HFFc6 (cell line): ENCODE results near the gene ETFB. TPM values are rescaled to one million over a fixed set of nuclear protein-coding genes. Genes with fewer than 3 reads are reported as not detected.

Source experiments
- DNase-seq: peaks from one replicate; pipeline ENCODE4 v3.0.0-alpha.2; 2018
- H3K27ac Mint-ChIP-seq: 2 replicates; pipeline ENCODE4 v1.8.0; 2020; ENCODE audit warnings: mild to moderate bottlenecking, mixed read lengths
- H3K27me3 Mint-ChIP-seq: 2 replicates; pipeline ENCODE4 v1.8.0; 2021; ENCODE audit warnings: mild to moderate bottlenecking, moderate library complexity, mixed read lengths; ENCODE audit not compliant: insufficient read depth
- H3K36me3 Mint-ChIP-seq: 2 replicates; pipeline ENCODE4 v1.8.0; 2021; ENCODE audit warnings: low read depth, mixed read lengths
- H3K4me1 Mint-ChIP-seq: 2 replicates; pipeline ENCODE4 v1.8.0; 2020; ENCODE audit warnings: low read depth, mixed read lengths
- H3K4me3 Mint-ChIP-seq: 2 replicates; pipeline ENCODE4 v1.8.0; 2020; ENCODE audit warnings: mild to moderate bottlenecking, moderate library complexity, mixed read lengths
- H3K9me3 Mint-ChIP-seq: 2 replicates; pipeline ENCODE4 v1.8.0; 2020; ENCODE audit warnings: mild to moderate bottlenecking, mixed read lengths
- total RNA-seq, 6 experiments: library from RNA; stranded (reverse); fragmentation: NEBNext Ultra II Directional; extraction: Animal tissue kit (Norgen Biotek cat#: 25700); gene quantifications; 2 replicates in 1 of 6; 3 replicates in 5 of 6; pipeline ENCODE4 v1.2.3, GENCODE V29; 2021
- TF ChIP-seq, protein P1 (sequence below): fragments of 200-600 bp; sonication (generic); IDR thresholded peaks from 2 replicates; pipeline ENCODE4 v1.5.0; 2021; ENCODE audit warnings: antibody characterized with exemption, mild to moderate bottlenecking

Gene ETFB
- total RNA-seq, 6 experiments from 2014 or later: 109 to 157 (median 132) TPM

DNA sequence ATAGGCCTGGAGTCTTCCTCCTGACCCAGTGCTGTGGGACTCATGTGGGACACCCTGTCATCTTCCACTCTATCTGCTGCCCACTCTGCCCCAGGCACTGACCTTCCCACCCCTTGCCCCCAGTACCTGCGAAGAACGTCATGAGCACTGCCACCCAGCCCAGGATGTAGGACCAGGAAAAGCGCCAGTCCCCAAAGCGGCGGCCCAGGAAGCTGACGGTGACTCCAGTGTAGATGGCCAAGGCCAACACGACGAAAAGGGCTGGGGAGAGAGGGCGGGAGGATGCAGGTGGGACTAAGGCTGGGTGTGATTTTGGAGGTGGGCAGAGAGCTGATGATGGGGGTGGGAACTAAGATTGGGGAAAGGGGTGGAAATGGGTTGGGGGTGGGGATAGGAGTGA is 14.2 kb upstream of the ETFB start:
- H3K4me3 Mint-ChIP-seq: no peak overlapping the region
- H3K36me3 Mint-ChIP-seq: no peaks in the 10 kb centered on the region

DNA sequence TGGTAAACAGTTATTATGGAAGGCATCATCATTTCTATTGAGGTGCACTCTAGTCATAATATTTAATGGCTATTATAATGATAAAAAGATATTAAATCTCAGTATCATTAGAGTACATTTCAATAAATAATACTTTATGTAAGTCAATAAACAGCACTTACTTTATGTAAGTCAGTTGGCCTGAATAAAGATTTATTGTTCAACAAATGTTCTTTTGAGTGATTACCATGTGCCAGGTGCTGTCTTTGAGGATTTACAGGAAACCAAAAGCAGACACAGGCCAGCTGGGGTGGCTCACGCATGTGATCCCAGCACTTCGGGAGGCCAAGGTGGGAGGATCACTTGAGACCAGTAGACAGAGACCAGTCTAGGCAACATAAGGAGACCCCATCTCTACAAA is 11.2 kb upstream of the ETFB start:
- Mint-ChIP-seq H3K36me3 (no peaks in the 10 kb centered on the region), H3K4me3 (no peak overlapping the region), H3K27ac (no peak overlapping the region), H3K4me1 (no peaks in the 10 kb centered on the region), H3K9me3 (peaks cover 7% of the 10 kb centered on the region; the same call in 1 of the 2 replicates), H3K27me3 (peaks cover 12% of the 10 kb centered on the region)
- no peak for DNase-seq
- TF ChIP-seq, protein P1, sequence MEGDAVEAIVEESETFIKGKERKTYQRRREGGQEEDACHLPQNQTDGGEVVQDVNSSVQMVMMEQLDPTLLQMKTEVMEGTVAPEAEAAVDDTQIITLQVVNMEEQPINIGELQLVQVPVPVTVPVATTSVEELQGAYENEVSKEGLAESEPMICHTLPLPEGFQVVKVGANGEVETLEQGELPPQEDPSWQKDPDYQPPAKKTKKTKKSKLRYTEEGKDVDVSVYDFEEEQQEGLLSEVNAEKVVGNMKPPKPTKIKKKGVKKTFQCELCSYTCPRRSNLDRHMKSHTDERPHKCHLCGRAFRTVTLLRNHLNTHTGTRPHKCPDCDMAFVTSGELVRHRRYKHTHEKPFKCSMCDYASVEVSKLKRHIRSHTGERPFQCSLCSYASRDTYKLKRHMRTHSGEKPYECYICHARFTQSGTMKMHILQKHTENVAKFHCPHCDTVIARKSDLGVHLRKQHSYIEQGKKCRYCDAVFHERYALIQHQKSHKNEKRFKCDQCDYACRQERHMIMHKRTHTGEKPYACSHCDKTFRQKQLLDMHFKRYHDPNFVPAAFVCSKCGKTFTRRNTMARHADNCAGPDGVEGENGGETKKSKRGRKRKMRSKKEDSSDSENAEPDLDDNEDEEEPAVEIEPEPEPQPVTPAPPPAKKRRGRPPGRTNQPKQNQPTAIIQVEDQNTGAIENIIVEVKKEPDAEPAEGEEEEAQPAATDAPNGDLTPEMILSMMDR: no peak

More for the DNA sequence above, 14.2 kb upstream of the ETFB start:
- Mint-ChIP-seq H3K27ac (no peak overlapping the region), H3K27me3 (peaks cover 3% of the 10 kb centered on the region), H3K4me1 (no peaks in the 10 kb centered on the region), H3K9me3 (peaks cover 7% of the 10 kb centered on the region; the same call in 1 of the 2 replicates)
- DNase-seq: no peak
- TF ChIP-seq, protein P1: no peak

DNA sequence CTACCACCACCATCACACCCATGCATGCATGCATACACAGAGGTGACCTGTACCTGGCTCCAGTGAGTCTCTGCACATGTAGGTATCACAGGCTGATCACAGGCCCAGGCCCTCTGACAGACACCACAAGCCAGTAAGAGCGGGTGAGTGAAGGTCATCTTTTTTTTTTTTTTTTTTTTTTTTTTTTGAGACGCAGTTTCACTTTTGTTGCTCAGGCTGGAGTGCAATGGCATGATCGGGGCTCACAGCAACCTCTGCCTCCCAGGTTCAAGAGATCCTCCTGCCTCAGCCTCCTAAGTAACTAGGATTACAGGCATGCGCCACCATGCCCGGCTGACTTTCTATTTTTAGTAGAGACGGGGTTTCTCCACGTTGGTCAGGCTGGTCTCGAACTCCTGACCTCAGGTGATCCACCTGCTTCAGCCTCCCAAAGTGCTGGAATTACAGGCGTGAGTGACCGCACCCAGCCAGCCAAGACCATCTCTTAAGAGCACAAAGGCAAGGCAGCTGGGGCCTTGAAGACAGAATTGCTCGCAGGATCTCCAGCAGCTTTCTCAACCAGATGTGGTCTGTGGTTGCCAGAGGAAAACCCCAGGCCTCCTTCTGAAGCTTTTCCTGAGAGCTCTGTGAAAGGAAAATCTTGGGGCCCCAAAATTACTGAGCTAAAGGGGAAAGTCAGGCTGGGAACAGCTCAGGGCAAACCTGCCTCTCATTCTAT is 9.5 kb upstream of the ETFB start:
- Mint-ChIP-seq H3K27ac (no peak overlapping the region), H3K4me1 (no peaks in the 10 kb centered on the region), H3K27me3 (peaks cover 20% of the 10 kb centered on the region), H3K4me3 (no peak overlapping the region), H3K36me3 (no peaks in the 10 kb centered on the region), H3K9me3 (no peaks in the 10 kb centered on the region)
- no peak for DNase-seq
- TF ChIP-seq, protein P1: no peak

DNA sequence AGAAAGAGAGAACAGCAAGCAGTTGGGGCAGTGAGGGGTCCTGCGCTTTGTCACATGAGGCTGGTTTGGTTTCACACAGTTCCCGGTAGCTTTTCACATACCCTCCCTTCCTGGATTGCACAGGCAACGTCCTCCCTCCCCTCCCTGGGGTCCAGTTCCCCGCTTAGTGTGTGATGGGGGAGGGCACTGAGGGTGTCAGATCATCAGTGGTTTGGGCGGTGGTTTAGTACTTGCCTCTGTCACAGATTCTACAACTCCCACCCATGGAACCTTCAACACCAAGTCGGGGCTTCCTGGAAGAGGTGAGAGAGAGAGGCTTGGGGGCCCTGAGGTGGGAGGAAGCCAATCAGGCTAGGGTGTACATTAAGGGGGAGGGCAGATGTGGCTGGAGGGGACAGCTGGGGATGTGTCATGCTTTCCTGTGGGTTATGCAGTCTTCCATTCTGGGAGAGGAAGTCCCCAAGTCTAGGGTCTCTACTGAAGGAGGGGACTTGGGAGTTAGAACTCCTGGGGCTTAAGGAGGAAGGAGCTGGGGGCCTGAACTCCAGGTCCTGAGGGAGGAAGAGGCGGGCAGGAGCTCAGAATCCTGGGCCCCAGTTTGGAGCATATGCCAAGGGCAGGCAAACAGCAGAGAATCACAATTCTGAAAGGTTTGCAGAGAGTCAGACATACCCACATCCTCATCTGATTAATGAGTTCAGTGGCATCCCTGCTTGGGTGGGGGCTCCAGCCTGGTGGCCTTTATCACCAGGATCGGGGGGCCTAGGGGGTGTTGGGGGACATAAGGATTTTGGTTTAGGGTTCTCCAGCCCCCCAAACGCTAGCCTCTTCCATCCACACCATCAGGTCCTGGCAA is 6.7 kb upstream of the ETFB start, which contains the start of gene NKG7:
Gene NKG7, minus strand, starts transcription at position 6 of the 856 bp plus-strand sequence. CDS start 119 bp downstream, outside the sequence.
- TF ChIP-seq, protein P1: no peak
- Mint-ChIP-seq H3K4me3 (no peak within 1 kb of the TSS), H3K27ac (no peak within 1 kb of the TSS), H3K27me3 (peaks cover 24% of the 10 kb centered on the region), H3K4me1 (peaks cover 6% of the 10 kb centered on the region), H3K9me3 (no peaks in the 10 kb centered on the region), H3K36me3 (no peaks in the 10 kb centered on the region)
- no peak for DNase-seq

DNA sequence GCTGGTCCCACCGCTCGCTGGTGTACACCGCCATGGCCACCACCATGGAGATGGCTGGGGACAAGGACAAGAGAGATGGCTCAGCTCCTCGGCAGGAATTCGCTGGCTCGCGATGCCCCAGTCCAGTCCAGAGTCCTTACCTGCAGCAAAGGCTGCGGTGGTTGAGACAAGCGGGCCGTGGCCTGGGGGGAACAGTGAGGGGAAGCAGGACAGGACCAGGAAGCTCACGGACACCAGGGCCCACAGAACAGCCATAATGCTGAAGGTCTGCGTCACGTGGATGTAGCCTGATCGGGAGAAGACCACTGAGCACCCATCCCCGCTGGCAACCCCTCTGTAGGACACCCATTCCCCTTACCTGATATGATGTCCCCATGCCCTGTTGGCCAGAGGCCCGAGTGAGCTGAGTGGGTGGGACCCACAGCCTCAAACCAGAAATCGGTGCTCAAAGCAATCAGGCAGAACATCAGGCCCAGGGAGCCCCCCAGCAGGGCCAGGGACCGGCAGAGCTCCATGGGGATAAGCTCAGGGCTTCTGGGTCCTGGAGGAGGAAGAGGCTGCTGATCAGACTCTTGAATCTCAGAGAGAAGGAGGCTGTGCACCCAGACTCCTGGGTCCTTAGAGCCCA is 5.9 kb upstream of the ETFB start:
- Mint-ChIP-seq H3K9me3 (no peaks in the 10 kb centered on the region), H3K27ac (no peak overlapping the region), H3K4me1 (peaks cover 6% of the 10 kb centered on the region), H3K27me3 (peaks cover 24% of the 10 kb centered on the region), H3K36me3 (no peaks in the 10 kb centered on the region), H3K4me3 (no peak overlapping the region)
- TF ChIP-seq, protein P1: no peak
- DNase-seq: no peak
